HG02870 (cell line): ENCODE data around the gene CDKN1A.
A peak's percentile ranks its signal among the peaks of the same experiment; 100 is the strongest.

Source experiments
- ATAC-seq: cut with Tn5 transposase; IDR thresholded peaks from one replicate; pipeline ENCODE4 v1.9.1; 2021; ENCODE audit warnings: mild to moderate bottlenecking, moderate library complexity; ENCODE audit not compliant: unreplicated experiment

CDKN1A gene

GRCh38 chr6:36677059-36677749 is 1.3 kb upstream of the CDKN1A start:
- no peak for ATAC-seq

GRCh38 chr6:36677753-36678487 is 594 bp upstream of the CDKN1A start:
- ATAC-seq = no peak

GRCh38 chr6:36679043-36679833 is 724 bp downstream of the CDKN1A start:
- ATAC-seq = no peak

- peak; percentile 22 for ATAC-seq
Measured at GRCh38 chr6:36682328-36683144, 4.0 kb downstream of the CDKN1A start.

- no peak for ATAC-seq
Measured at GRCh38 chr6:36683145-36683655, 4.7 kb downstream of the CDKN1A start.

GRCh38 chr6:36683656-36684446 is 5.3 kb downstream of the CDKN1A start:
- no peak for ATAC-seq

GRCh38 chr6:36684447-36684812 is 5.9 kb downstream of the CDKN1A start:
- ATAC-seq = no peak

- no peak for ATAC-seq
Measured at GRCh38 chr6:36685166-36685924, 6.8 kb downstream of the CDKN1A start.

- no peak for ATAC-seq
Measured at GRCh38 chr6:36685926-36686667, 7.6 kb downstream of the CDKN1A start.

GRCh38 chr6:36686668-36687513 is 8.4 kb downstream of the CDKN1A start:
- ATAC-seq = no peak

GRCh38 chr6:36688063-36688738 is 9.7 kb downstream of the CDKN1A start:
- ATAC-seq = no peak

- no peak for ATAC-seq
Measured at GRCh38 chr6:36688739-36689075, 10.2 kb downstream of the CDKN1A start.

GRCh38 chr6:36691011-36691410 is 12.5 kb downstream of the CDKN1A start:
- ATAC-seq = no peak

- ATAC-seq = no peak
Measured at GRCh38 chr6:36691612-36692011, 13.1 kb downstream of the CDKN1A start.

GRCh38 chr6:36692220-36692619 is 13.7 kb downstream of the CDKN1A start:
- ATAC-seq = no peak

GRCh38 chr6:36692861-36693702 is 14.6 kb downstream of the CDKN1A start:
- no peak for ATAC-seq
